HG02759 (cell line): ENCODE results near the gene UVSSA.
"Not testable (repeated sequence)": the region's sequence is repeated elsewhere in the genome, so short reads cannot be mapped to it uniquely, and the experiment has no call there.

Experiments
- ATAC-seq: cut with Tn5 transposase; IDR thresholded peaks from one replicate; pipeline ENCODE4 v1.9.1; 2021; ENCODE audit warnings: mild to moderate bottlenecking, moderate library complexity; ENCODE audit not compliant: unreplicated experiment

UVSSA gene

DNA sequence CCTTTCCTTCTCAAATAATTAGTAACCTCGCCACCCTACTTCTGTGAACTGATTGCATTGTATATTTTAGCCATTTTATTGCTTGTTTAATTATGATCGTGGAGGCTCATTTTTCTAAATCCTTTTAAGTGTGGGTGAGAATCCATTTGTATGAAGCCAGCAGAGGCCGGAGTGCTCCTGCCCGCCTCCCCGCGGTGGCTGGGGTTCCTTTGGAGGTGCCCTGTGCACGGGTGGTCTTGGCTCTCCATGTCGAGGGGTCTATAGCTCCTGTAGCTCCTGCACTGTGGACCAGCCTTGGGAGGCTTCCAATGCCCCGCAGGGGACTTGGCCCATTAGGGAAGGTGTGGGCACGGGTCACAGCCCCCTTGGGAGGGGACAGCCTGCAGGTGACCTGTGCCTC lies 15.0 kb downstream of the UVSSA start:
- ATAC-seq = no peak

DNA sequence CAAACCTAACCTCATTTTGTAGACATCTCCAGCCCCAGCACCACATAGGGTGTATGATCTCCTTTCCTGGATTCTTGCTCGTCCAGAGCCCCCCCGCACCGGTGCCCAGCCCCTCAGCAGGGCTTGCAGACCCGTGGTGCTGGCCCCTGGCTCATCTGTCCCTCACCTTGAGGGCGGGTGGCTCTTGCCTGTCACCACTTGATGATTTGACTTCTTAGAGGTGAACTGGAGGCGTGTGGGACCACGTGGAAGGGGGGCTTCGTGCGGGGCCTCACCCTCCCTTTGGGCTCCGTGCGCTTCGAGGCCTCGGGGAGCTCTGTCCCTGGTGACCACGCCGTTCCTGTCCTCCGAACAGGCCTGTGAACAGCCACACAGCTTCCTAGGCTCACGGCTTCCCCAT lies 15.5 kb downstream of the UVSSA start:
- ATAC-seq = no peak

DNA sequence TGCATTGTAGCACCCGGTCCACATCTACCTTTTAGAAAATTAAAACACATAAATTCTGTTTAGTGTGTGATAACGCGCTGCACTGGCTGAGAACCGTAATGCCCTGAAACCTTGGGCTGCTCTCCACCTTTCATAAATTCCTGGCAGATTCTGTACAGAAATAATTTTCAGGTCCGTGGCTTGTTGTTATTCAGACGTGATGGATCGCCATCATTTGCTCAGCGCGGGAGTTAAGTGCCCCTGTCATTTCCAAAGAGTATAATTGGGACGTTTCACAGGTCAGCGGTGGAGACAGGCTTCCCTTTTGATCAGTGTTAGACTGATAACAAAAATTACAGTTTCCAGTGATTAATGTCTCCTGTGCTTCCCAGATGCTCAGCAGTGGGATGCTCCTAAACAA lies 16.5 kb downstream of the UVSSA start:
- no peak for ATAC-seq

DNA sequence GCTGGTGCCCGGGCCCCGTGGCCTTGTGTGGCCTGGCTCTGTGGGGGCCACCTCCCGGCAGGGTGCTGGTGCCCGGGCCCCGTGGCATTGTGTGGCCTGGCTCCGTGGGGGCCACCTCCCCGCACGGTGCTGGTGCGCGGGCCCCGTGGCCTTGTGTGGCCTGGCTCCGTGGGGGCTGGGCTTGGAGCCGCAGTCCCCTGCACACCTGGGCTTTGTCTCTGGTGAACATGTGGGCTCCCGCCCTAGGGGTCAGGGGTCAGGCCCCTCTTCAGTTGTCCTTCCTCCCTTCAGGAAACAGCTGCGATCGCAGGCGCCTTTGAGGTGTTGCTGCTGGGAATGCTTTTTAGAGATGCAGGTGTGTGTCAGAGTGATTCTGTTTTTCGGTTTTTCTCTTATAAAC lies 17.2 kb downstream of the UVSSA start:
- ATAC-seq = no peak

DNA sequence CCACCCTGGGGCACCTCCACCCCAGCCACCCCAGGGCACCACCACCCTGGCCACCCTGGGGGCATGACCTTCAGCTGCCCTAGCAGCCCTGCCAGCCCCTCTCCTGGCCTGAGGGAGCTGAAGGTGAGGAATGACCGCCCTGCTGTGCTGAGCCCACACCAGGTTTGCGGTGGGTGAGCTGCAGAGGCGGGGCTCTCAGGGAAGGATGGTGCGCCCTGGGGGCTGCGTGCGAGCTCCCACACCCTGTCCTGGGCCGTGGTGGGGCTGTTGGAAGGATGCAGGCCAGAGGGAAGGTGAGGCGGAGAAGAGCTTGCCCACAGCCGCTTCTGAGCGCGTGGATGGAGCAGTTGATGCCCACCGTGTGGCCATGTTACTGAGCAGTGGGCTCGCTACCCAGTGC lies 17.7 kb downstream of the UVSSA start:
- ATAC-seq = no peak

DNA sequence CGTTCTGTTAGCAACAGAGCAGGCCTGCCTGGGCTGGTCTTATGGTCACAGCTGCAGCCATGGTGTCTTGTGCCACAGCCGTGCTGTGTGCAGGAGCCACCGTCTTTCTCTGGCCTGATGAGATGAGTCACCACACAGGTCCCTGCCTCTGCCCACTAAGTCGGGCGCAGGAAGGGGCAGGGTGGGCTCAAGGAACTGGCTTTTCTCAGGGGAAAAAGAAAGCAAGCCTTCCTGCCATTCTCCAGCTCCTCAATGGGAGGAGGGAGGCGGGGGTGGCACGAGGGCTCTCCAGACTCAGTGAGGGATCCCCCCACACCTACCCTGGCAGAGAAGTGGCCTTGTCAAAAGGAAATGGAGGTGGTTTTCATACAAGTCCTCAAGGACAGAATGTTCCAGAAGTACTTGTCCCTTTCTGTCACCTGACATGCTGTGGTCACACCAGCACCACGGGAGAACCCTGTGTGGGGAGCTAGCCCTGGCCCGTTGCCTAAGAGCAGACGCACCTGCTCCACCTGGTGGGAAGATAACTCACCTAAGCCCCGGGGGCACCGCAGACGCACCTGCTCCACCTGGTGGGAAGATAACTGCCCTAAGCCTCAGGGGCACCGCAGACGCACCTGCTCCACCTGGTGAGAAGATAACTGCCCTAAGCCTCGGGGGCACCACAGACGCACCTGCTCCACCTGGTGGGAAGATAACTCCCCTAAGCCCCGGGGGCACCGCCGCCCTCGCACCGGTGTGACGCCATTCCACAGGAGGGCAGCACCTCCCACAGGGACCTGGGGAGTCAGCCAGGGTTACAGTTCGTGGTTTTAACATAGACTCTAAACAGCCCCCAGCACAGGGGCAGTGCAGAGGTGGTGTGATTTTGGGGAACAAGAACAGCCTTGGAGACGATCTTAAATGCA lies 18.5 kb downstream of the UVSSA start:
- no peak for ATAC-seq

DNA sequence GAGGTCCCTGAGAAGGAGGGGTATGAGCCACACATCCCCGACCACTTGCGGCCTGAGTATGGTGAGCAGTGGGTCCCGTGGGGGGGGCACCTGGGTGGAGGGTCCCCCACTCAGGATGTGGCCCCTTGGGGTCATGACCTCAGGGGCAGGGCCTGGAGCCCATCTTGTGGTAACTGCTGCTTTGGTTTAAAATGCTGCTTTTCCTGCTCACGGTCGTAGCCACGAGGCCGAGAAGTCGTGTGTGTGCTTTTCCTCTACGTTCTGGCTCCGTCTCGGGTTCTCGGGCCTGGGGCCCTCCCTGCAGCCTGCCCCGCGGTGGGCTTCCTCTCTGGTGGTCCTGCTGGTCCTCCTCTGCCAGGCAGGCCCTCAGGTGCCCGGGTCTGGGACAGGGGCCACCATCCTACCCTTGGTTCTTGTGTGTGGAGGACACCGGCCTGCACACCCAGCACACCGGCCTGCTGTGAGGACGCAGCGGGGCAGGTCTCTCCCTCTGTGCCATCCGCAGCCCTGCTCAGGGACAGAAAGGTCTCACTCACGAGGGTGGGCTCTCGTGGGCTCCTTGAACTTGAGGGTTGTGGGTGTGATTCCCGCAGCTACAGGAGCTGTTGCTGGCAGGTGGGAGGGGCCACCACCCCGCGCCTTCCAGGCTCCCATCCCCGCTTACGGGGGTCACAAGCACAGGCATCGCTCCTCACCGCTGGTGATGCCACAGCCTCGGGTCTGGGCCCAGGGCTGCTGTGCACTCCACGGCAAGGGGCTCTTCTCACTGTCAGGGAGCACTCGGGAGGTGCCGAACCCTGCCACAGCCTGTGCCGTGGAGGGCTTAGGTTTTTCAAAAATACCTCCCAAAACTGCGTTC lies 19.6 kb downstream of the UVSSA start:
- no peak for ATAC-seq

DNA sequence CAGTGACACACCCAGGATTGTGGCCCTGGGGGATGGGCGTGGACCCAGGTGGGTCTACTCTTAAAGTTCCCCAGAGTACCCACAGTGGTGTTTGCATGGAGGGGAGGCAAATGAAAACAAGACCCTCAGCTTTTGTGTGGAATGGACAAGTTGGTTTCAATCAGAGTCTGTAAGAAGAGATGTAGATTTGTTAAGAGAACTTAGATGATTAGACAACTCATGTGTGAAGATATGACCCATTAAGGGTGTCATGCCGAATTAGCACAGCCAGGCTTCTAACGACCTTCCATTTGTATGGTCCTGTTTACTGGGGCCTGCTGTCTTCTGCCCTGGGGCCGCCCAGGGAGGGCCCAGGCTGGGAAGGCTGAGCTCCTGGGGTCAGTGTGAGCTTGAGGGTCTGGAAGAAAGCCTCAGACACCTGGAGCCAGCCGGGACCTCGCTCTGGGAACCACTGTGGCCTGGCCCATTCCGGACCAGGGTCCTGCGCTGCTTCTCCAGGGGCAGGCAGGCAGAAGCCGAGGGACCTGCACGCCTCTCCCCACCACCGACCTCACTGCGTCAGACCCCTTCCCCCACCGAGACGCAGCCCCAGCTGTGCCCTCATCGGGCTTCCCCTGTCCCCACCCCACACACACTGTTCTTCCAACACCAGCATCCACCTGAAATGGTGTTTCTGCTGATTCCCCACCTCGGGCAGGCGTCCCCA lies 20.4 kb downstream of the UVSSA start:
- ATAC-seq = no peak

DNA sequence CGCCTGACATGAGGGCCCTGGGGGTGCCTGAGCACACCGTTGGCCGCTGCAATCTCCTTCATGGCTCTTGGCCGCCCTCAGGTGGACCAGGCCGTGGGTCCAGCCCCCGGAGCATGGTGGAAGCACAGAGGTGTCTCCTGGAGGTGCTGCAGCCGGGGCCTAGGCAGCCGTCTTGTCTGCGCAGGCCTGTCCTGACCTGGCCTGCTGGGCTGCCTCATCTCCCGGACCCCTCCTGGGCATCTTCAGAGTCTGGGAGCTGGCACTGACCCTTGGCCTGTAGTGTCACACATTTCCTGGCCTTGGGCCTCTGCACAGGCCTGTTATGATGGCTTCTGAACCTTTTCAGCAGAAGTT lies 20.9 kb downstream of the UVSSA start:
- no peak for ATAC-seq

DNA sequence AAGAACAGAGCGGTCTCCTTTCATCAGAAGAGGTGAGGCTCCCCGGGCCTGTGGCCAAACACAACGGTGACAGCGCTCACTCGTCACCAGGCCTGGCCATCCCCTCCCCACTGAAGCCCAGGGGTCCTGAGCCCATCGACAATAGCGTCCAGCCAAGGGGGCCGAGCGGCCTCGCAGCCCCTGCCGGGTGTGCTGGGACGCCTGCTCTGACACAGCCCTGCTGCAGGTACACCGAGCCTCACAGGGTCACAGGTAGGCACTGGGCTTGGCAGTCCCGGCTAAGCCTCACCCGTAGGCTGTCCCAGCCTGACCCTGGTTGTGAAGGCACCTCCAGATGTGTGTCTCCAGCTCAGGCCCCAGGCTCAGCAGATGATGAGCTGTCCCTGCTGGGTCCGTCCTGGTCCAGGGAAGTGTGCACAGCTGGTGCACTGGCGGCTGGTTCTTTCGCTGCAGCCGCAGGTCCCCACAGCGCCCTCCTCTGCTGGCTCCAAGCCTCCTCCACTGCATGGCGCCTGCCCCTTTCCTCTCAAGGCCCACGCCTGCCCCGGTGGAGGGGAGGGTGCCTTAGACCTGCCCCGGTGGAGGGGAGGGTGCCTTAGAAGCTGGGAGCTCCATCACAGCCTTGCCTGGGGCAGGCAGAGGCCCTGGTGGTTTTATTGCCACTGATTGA lies 21.5 kb downstream of the UVSSA start:
- ATAC-seq = no peak

DNA sequence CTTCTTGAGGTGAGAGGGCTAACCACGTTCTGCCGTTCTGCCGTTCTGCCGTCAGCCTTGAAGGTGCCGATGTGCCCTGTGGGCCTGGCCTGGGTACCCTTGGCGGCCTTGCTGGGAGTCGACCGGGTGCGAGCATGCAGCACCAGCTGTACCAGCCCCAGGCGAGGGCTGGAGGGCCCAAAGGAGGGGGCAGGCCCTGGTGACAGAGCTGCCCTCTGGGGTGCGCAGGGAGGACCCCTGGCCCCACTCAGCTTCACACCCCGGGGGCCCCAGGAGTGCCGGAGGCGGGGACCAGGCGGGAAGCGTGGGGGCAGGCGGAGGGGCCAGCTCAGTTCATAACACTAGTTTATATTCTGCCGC lies 22.1 kb downstream of the UVSSA start:
- no peak for ATAC-seq

DNA sequence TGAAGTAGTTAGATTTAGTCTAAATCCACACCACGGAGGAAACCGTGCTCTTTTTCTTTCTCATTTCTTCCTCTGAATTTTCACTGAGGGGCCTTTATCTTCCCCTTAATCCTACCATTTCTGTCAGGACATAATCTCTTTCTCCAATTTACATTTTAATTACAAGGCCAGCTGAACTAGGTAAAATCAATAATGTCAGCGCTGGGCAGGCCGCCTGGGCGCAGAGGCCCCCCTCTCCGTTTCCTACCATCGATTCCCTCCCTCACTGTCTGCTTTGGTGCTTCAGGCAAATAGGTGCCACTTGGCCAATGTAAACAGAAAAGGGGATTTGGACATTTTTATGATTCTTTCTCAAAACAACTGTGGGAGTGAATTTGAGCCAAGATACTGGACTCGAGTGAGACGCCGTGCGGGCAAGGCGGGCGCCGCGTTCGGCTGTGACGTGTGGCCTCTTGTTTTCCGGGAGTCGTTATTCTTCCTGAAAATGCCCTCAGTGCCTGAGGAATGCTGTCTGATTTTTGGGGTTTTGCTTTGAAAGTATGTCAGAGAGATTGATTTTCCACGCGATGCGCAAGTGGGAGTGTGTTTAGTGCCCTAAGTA lies 22.6 kb downstream of the UVSSA start:
- ATAC-seq = no peak

DNA sequence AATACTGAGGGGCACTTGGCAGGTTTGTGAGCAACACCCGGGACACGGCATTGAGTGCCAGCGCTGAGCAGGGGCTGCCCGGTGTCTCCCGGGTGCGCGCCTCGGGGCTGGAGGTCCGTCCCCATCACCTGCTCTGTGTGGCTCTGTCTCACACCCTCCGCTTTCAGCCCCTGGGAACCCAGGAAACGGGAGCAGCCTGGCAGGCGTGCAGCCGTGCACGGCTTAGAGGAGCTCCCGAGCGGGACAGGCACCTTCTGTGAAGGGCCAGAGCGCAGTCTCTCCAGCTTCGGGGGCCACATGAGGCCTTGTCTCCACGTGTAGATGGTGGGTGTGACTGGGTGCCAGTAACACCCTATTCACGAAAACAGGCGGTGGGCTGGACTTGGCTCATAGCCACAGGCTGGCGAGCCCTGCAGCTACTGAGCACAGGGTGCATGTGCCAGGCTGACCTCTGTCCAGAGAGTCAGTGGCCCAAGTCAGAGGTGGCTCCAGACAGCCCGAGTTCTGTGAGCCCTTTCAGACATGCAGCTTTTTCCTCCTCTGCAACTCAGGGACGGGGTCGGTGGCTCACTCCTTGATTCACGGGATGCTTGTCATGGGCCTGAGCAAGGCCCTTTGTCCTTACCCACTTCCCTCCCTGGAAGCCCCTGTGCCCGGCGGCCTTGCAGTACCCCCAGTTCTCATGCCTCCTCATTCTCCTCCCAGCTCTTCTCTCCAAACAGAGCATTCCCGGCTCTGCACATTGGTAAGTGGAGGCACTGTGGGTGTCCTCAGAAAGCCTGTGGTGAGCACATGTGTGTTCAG lies 23.5 kb downstream of the UVSSA start:
- no peak for ATAC-seq

DNA sequence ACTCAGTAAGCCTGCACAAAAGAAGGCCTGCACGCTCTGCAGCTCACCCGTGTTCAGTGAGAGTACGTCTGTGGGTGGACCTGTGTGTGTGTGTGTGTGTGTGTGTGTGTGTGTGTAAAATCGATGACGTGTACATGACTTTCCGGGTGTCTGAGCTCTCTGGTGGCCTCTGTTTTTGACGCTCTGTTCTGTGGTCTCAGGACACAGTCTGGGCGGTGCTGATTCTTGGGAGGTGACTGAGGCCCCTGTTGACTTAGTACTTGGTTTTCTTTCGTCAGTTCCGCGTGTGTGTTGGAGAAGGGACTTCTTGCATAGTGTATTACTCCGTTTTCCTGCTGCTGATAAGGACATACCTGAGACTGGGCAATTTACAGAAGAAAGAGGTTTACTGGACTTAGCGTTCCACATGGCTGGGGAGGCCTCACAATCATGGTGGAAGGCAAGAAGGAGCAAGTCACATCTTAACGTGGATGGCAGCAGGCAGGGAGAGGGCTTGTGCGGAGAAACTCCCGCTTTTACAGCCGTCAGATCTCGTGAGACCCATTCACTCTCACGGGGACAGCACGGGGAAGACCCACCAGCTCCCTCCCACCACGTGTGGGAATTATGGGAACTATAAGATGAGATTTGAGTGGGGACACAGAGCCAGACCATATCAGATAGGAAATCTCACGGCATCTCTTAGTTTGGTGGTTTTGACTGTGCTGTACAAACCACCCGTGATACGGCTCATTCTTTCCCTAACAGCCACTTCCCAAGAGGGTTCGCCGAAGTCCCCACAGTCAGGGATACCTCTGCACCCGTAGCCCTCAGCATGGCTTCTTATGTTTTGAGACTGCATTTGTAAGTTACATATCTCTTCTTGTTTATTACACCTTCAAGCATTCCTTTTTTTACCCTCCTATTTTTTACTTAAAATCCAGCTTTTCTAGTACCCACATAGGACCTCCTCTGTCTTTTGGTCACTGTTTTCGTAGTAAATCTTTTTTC lies 24.5 kb downstream of the UVSSA start:
- ATAC-seq = no peak

DNA sequence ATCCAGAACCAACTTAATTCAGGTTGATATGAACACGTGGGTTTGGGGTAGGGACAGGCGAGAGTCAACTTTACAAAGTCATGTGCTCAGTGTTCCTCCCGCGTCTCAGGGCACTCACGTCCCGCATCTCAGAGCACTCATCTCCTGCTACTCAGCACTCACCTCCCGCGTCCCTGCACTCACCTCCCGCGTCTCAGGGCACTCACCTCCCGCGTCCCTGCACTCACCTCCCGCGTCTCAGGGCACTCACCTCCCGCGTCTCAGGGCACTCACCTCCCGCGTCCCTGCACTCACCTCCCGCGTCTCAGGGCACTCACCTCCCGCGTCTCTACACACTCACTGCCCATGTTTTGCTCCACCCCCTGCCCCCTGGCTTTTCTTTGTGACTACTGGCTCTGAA lies 25.6 kb downstream of the UVSSA start:
- ATAC-seq = not testable (repeated sequence)

DNA sequence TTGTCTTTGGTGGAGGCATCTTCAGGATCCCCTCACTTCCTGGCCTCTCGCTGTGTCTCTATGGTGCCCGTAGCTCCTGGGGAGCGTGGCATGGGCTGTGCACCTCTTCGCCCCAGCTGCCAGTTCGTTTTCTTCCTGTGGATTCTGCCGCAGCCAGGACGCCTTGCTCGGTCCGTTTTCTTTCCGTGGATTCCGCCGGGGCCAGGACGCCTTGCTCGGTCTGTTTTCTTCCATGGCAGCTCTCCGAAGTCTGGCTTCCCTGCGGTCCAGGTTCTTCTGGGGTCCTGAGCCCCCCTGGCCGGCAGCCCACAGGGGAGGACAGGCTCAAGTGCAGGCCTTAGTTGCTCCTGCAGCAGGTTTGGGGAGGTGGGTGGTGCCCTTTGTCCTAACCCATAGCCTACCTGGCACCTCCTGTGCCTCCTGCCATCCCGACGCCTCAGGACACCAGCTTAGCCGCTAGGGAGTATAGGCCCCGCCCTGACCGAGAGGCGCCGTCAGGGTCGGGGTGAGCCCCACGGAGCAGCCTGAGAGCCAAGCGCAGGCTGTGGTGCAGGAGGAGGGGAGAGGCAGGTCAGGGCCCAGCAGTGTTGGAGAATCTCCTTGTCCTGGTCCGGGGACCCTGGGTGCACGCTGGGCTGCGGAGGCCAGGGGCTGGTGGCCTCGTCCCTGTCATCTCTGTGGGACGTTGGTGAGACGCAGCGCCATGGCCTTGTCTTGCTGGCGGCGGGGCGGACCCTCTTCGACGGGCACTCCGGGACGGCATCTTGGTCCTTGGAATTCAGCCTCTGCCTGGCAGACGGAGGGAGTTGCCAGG lies 27.1 kb downstream of the UVSSA start:
- ATAC-seq = no peak

DNA sequence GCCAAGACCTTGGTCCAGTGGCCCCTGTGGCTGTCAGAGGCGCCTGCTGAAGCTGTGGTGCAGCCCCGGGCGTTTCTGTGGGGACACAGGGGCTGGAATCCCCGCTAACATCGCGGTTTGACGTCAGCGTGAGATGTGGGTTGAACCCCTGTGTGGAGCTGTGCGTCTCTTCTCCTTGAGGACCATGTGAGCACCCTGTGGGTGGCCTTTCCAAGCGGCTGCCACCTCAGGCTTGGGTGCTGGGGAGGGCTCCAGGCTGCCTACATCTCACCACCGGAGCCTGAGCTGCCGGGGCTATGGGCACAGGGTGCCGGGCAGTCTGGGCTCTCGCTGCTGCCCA lies 27.7 kb downstream of the UVSSA start:
- no peak for ATAC-seq
